B cell (primary cell): ENCODE measurements around the gene ZNF81. TPM values are rescaled to one million over a fixed set of nuclear protein-coding genes. Genes with fewer than 3 reads are reported as not detected.
"Not testable (repeated sequence)": the region's sequence is repeated elsewhere in the genome, so short reads cannot be mapped to it uniquely, and the experiment has no call there.

Experiments
- ATAC-seq: fragments of 200-7000 bp; cut with Tn5 transposase; one replicate; pipeline ENCODE4 v1.10.0; 2021; ENCODE audit warnings: low read depth, mild to moderate bottlenecking, moderate number of reproducible peaks, moderate library complexity
- CTCF ChIA-PET: fragments of 350-600 bp; sonication (Branson Sonifier 250); formaldehyde crosslinking; loops from one replicate; lab custom pipeline; 2021; ENCODE audit warnings: antibody characterized with exemption, inconsistent platforms; lab: Charles Lee
- POLR2A ChIA-PET: fragments of 350-600 bp; sonication (Branson Sonifier 250); formaldehyde crosslinking; loops from one replicate; lab custom pipeline; 2021; ENCODE audit warnings: antibody characterized with exemption; lab: Charles Lee
- DNase-seq: peaks from one replicate; pipeline ENCODE4 v3.0.0; 2013
- H2AFZ ChIP-seq: 2 replicates; pipeline ENCODE4 v1.6.1; 2012; ENCODE audit warnings: mild to moderate bottlenecking, low read depth, low read length; ENCODE audit not compliant: insufficient read depth, poor library complexity, severe bottlenecking
- H3K27ac ChIP-seq, 2 donors: 1 replicate in 1 of 2; 2 replicates in 1 of 2; pipeline ENCODE4 v1.5.1; 2012 to 2013; ENCODE audit warnings: low read length in 2 of 2, mild to moderate bottlenecking in 2 of 2, moderate library complexity in 1 of 2
- H3K27me3 ChIP-seq, 4 experiments: fragments of 200-600 bp in 1 of 4; sonication (generic) in 1 of 4; replicated peaks in 1 of 4; 1 replicate in 2 of 4; 2 replicates in 2 of 4; pipeline versions ENCODE4 v1.6.1 to v1.7.0; 2013 to 2016; ENCODE audit warnings: low read length in 3 of 4, mild to moderate bottlenecking in 2 of 4, mixed read lengths in 1 of 4, moderate library complexity in 1 of 4; ENCODE audit not compliant: insufficient read depth in 4 of 4, control insufficient read depth in 3 of 4; ENCODE audit errors: control extremely low read depth in 1 of 4
- H3K36me3 ChIP-seq, 2 experiments: replicated peaks in 1 of 2; 1 replicate in 1 of 2; 2 replicates in 1 of 2; pipeline versions ENCODE4 v1.6.1 to v1.7.1; 2013; ENCODE audit warnings: low read length in 1 of 2; ENCODE audit not compliant: insufficient read depth in 2 of 2, control insufficient read depth in 1 of 2; ENCODE audit errors: control extremely low read depth in 1 of 2, extremely low read depth in 1 of 2
- H3K4me1 ChIP-seq, 2 donors: fragments of 200-600 bp in 1 of 2; sonication (generic) in 1 of 2; 1 replicate in 1 of 2; 2 replicates in 1 of 2; pipeline versions ENCODE4 v1.5.1 to v1.6.1; 2013 to 2017; ENCODE audit warnings: low read length in 2 of 2; ENCODE audit not compliant: control insufficient read depth in 2 of 2, insufficient read depth in 2 of 2
- H3K4me2 ChIP-seq: replicated peaks from 2 replicates; pipeline ENCODE3; 2012; ENCODE audit warnings: mild to moderate bottlenecking, low read depth, low read length; ENCODE audit not compliant: poor library complexity, severe bottlenecking
- H3K4me3 ChIP-seq, 5 experiments: fragments of 200-600 bp in 1 of 5; sonication (generic) in 1 of 5; 1 replicate in 3 of 5; 2 replicates in 2 of 5; pipeline versions ENCODE4 v1.5.1 to v1.7.0; 2011 to 2016; ENCODE audit warnings: low read length in 4 of 5, mild to moderate bottlenecking in 4 of 5, low read depth in 2 of 5, control low read depth in 1 of 5, moderate library complexity in 1 of 5; ENCODE audit not compliant: insufficient read depth in 1 of 5; ENCODE audit errors: control extremely low read depth in 1 of 5, extremely low read depth in 1 of 5
- H3K79me2 ChIP-seq: fragments of 200-600 bp; sonication (generic); one replicate; pipeline ENCODE4 v1.6.0; 2016; ENCODE audit warnings: low read length; ENCODE audit not compliant: control insufficient read depth, insufficient read depth
- H3K9ac ChIP-seq: fragments of 200-600 bp; sonication (generic); 2 replicates; pipeline ENCODE4 v1.6.1; 2017; ENCODE audit warnings: mild to moderate bottlenecking, low read length, moderate library complexity
- H3K9me3 ChIP-seq, 3 donors: one replicate each; pipeline versions ENCODE4 v1.6.1 to v1.7.1; 2013; ENCODE audit warnings: low read length in 2 of 3; ENCODE audit not compliant: control insufficient read depth in 2 of 3, insufficient read depth in 1 of 3; ENCODE audit errors: control extremely low read depth in 1 of 3
- H4K20me1 ChIP-seq: 2 replicates; pipeline ENCODE4 v1.6.0; 2012; ENCODE audit warnings: mild to moderate bottlenecking, low read length; ENCODE audit not compliant: insufficient read depth, control insufficient read depth, poor library complexity, severe bottlenecking
- H3K27ac Mint-ChIP-seq: one replicate; pipeline ENCODE4 v1.8.0; 2021; ENCODE audit warnings: mixed read lengths
- H3K27me3 Mint-ChIP-seq: one replicate; pipeline ENCODE4 v1.8.0; 2021; ENCODE audit warnings: mixed read lengths
- H3K4me1 Mint-ChIP-seq: one replicate; pipeline ENCODE4 v1.8.0; 2021; ENCODE audit warnings: mixed read lengths
- H3K4me3 Mint-ChIP-seq: one replicate; pipeline ENCODE4 v1.8.0; 2021; ENCODE audit warnings: mixed read lengths
- H3K9me3 Mint-ChIP-seq: one replicate; pipeline ENCODE4 v1.8.0; 2022; ENCODE audit warnings: mixed read lengths; ENCODE audit not compliant: insufficient read depth
- CTCF ChIP-seq: fragments of 200-600 bp; IDR thresholded peaks from one replicate; pipeline ENCODE4 v1.8.0; 2022; ENCODE audit warnings: antibody characterized with exemption, mild to moderate bottlenecking
- EZH2 ChIP-seq: IDR thresholded peaks from 2 replicates; pipeline ENCODE4 v1.6.1; 2012; ENCODE audit warnings: borderline replicate concordance, low read depth, mild to moderate bottlenecking, moderate library complexity, low read length; ENCODE audit not compliant: insufficient read depth, poor library complexity, severe bottlenecking
- WGBS: methylation state at CpG from one replicate; pipeline ENCODE4 v1.1.5; 2013; ENCODE audit warnings: missing lambda C conversion rate; ENCODE audit not compliant: insufficient coverage; 5-methylcytosine and 5-hydroxymethylcytosine counted together
- intact Hi-C: fragments of 100-400 bp; cut with micrococcal nuclease; formaldehyde crosslinking; loops from one replicate; pipeline ENCODE4 v1.10.0; 2022
- polyA plus RNA-seq: library from polyadenylated mRNA; depleted of rRNA; stranded (reverse); fragments of >200 nt; gene quantifications from 2 replicates; pipeline ENCODE4 v1.2.3, GENCODE V29; 2012
- total RNA-seq, 2 donors: library from RNA; stranded (reverse); fragments of 120-200 nt in 1 of 2; gene quantifications; 1 replicate in 1 of 2; 2 replicates in 1 of 2; pipeline versions ENCODE4 v1.2.3 to v1.2.4, GENCODE V29; 2013 to 2022

Gene ZNF81
- total and polyA plus RNA-seq, 2 donors (not counting 1 experiment from before 2014, with no cell fraction given), result 3.5 to 17.7 TPM

DNA sequence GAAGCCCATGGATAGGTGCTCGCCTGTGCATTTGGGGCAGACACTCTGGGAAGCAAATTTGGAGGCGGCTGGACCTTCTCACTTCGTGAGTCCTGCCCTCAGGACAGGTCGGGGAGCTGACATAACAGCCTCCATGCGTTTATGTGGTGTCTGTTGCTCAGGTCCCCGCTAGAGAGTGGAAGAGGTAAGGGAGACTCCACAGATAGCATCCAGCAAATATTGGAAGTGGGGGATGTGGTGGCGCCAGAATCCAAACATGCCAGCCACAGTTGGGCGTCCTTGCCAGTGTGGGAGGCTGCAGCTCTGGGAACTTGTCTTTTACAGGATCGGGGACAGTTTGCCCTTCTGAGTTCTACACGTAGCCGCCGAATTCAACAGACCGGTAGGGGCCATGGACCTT is 119.3 kb downstream of the ZNF81 start:
- H3K4me3 Mint-ChIP-seq, result no peak overlapping the region
- Histone ChIP-seq H3K4me2 (no peak overlapping the region), H3K27me3 (no peaks in the 10 kb centered on the region), H3K9me3 (no peaks in the 10 kb centered on the region), H3K27ac (no peak overlapping the region), H4K20me1 (no peaks in the 10 kb centered on the region), H3K36me3 (no peaks in the 10 kb centered on the region), H3K4me1 (peaks cover 4 to 8% of the 10 kb centered on the region in 2 donors), H3K79me2 (no peaks in the 10 kb centered on the region), H3K4me3 (no peak overlapping the region), H3K9ac (no peak overlapping the region), H2AFZ (no peak overlapping the region)
- ChIA-PET CTCF (no interaction called here), POLR2A (no interaction called here)
- H3K27ac Mint-ChIP-seq, result no peak overlapping the region
- peaks cover 9% of the 10 kb centered on the region for H3K4me1 Mint-ChIP-seq
- ATAC-seq (no peak), DNase-seq (no peak)
- H3K27me3 Mint-ChIP-seq, result no peaks in the 10 kb centered on the region
- TF ChIP-seq EZH2, result no peak
- no peak for TF ChIP-seq CTCF
- intact Hi-C loops, result no loop called here
- WGBS, result 91% methylated on average over 6 of the region's 13 CpGs
- peaks cover 2% of the 10 kb centered on the region for H3K9me3 Mint-ChIP-seq

- H3K9me3 ChIP-seq, intact Hi-C loops, H3K27me3 ChIP-seq, H3K4me3 Mint-ChIP-seq, H3K36me3 ChIP-seq, H2AFZ ChIP-seq, H3K4me3 ChIP-seq, POLR2A ChIA-PET, H3K79me2 ChIP-seq, H3K27me3 Mint-ChIP-seq, H3K9me3 Mint-ChIP-seq, H4K20me1 ChIP-seq, DNase-seq, H3K27ac ChIP-seq, CTCF ChIA-PET, H3K9ac ChIP-seq, ATAC-seq, H3K27ac Mint-ChIP-seq, H3K4me1 ChIP-seq, H3K4me2 ChIP-seq: not testable (repeated sequence)
- peaks cover 17% of the 10 kb centered on the region for H3K4me1 Mint-ChIP-seq
- WGBS, result no CpG with 5 or more reads among the region's 4 CpGs
These were observed 121.5 kb downstream of the ZNF81 start for GRCh38 chrX:47958206-47958605.
